ENCODE results near the gene CFAP70. TPM values are rescaled to one million over a fixed set of nuclear protein-coding genes. Genes with fewer than 3 reads are reported as not detected.

CFAP70 gene
- total RNA-seq, 4 donors from 2014 or later: 0.94 to 7.0 (median 1.8) TPM

GRCh38 chr10:73251683-73252444 is 106.8 kb downstream of the CFAP70 start:
- H3K4me3 ChIP-seq (ENCODE audit: low read depth, poor library complexity, severe bottlenecking): peak overlapping the region; percentile 71
- DNase-seq (ENCODE audit: low spot score in 2 of 2): no peak
- TF ChIP-seq CTCF (IDR thresholded peaks at IDR 0.05): no peak
- WGBS, 2 donors: 24 to 25% methylated on average over 14 to 18 of the region's 23 CpGs
- intact Hi-C loops (cut with DNase I; ENCODE audit: low total_unique reads): no loop called here

- DNase-seq (ENCODE audit: low spot score in 2 of 2): no peak
- TF ChIP-seq POLR2A (IDR thresholded peaks at IDR 0.05) (no peak), CTCF (IDR thresholded peaks at IDR 0.05) (no peak)
- WGBS, 2 donors: 78% methylated on average over 5 of the region's 5 CpGs
- intact Hi-C loops (cut with DNase I; ENCODE audit: low total_unique reads): no loop called here
- no peak overlapping the region for H3K4me3 ChIP-seq (ENCODE audit: low read depth, poor library complexity, severe bottlenecking)
Measured at GRCh38 chr10:73248259-73248724, 110.4 kb downstream of the CFAP70 start.

- DNase-seq (ENCODE audit: low spot score in 2 of 2): no peak
- TF ChIP-seq CTCF (IDR thresholded peaks at IDR 0.05) (no peak), POLR2A (IDR thresholded peaks at IDR 0.05) (no peak)
- no peak overlapping the region for H3K4me3 ChIP-seq (ENCODE audit: low read depth, poor library complexity, severe bottlenecking)
- 39 to 47% methylated on average over 4 of the region's 4 CpGs for WGBS, 2 donors
- intact Hi-C loops (cut with DNase I; ENCODE audit: low total_unique reads): no loop called here
Measured at GRCh38 chr10:73247509-73248258, 111.0 kb downstream of the CFAP70 start.

GRCh38 chr10:73246646-73247508 is 111.8 kb downstream of the CFAP70 start, which contains the start of gene DNAJC9:
DNAJC9 (minus strand) TSS chr10:73247255; CDS start chr10:73247189, 66 bp downstream.
- peak; percentile 96 to 99 for DNase-seq (ENCODE audit: low spot score in 2 of 2)
- intact Hi-C loops (cut with DNase I; ENCODE audit: low total_unique reads): no loop called here
- TF ChIP-seq POLR2A (IDR thresholded peaks at IDR 0.05): peak in 1 of 2 donors; percentile 34
- no peak for TF ChIP-seq CTCF (IDR thresholded peaks at IDR 0.05)
- 0% methylated on average over 25 to 42 of the region's 78 CpGs for WGBS, 2 donors
- H3K4me3 ChIP-seq (ENCODE audit: low read depth, poor library complexity, severe bottlenecking): peak within 1 kb of the TSS; percentile 78

GRCh38 chr10:73246322-73246645 is 112.4 kb downstream of the CFAP70 start:
- 2 to 3% methylated on average over 8 of the region's 8 CpGs for WGBS, 2 donors
- peak overlapping the region; percentile 78 for H3K4me3 ChIP-seq (ENCODE audit: low read depth, poor library complexity, severe bottlenecking)
- TF ChIP-seq CTCF (IDR thresholded peaks at IDR 0.05): no peak
- TF ChIP-seq POLR2A (IDR thresholded peaks at IDR 0.05): no peak
- DNase-seq (ENCODE audit: low spot score in 2 of 2): no peak
- intact Hi-C loops (cut with DNase I; ENCODE audit: low total_unique reads): no loop called here
